NCI-H2227 treated with DMSO at 0.1 percent for 48 hours (cell line): ENCODE data around the gene PREX1.

Source experiments
- DNase-seq: peaks from one replicate; lab custom pipeline; 2025; lab: John Stamatoyannopoulos, UW

Gene PREX1

GRCh38 chr20:48794816-48795457 lies 32.9 kb downstream of the PREX1 start:
- no peak for DNase-seq

- peak; percentile 26 for DNase-seq
Measured at GRCh38 chr20:48794360-48794759, 33.4 kb downstream of the PREX1 start.

GRCh38 chr20:48793776-48794175 lies 34.0 kb downstream of the PREX1 start:
- DNase-seq: no peak

GRCh38 chr20:48791666-48792071 lies 36.1 kb downstream of the PREX1 start:
- DNase-seq: no peak

- peak; percentile 72 for DNase-seq
Measured at GRCh38 chr20:48791014-48791413, 36.8 kb downstream of the PREX1 start.

- DNase-seq: no peak
Measured at GRCh38 chr20:48790473-48791003, 37.3 kb downstream of the PREX1 start.

GRCh38 chr20:48789781-48790472 lies 37.9 kb downstream of the PREX1 start:
- DNase-seq: no peak

GRCh38 chr20:48789185-48789668 lies 38.6 kb downstream of the PREX1 start:
- DNase-seq: no peak

- no peak for DNase-seq
Measured at GRCh38 chr20:48788486-48789072, 39.2 kb downstream of the PREX1 start.

GRCh38 chr20:48787861-48788375 lies 39.9 kb downstream of the PREX1 start:
- no peak for DNase-seq

GRCh38 chr20:48786951-48787705 lies 40.7 kb downstream of the PREX1 start:
- no peak for DNase-seq

- no peak for DNase-seq
Measured at GRCh38 chr20:48785801-48786200, 42.0 kb downstream of the PREX1 start.

GRCh38 chr20:48785256-48785655 lies 42.5 kb downstream of the PREX1 start:
- no peak for DNase-seq

GRCh38 chr20:48784273-48784641 lies 43.5 kb downstream of the PREX1 start:
- DNase-seq: no peak

GRCh38 chr20:48783533-48784272 lies 44.1 kb downstream of the PREX1 start:
- DNase-seq: no peak

GRCh38 chr20:48782901-48783308 lies 44.9 kb downstream of the PREX1 start:
- no peak for DNase-seq

GRCh38 chr20:48782053-48782452 lies 45.7 kb downstream of the PREX1 start:
- no peak for DNase-seq

GRCh38 chr20:48781634-48782033 lies 46.2 kb downstream of the PREX1 start:
- no peak for DNase-seq

- DNase-seq: no peak
Measured at GRCh38 chr20:48779435-48779834, 48.4 kb downstream of the PREX1 start.

GRCh38 chr20:48777821-48778220 lies 50.0 kb downstream of the PREX1 start:
- no peak for DNase-seq

- no peak for DNase-seq
Measured at GRCh38 chr20:48777005-48777404, 50.8 kb downstream of the PREX1 start.
